K562 (cell line): ENCODE data around the gene ABCC1. TPM values are rescaled to one million over a fixed set of nuclear protein-coding genes. Genes with fewer than 3 reads are reported as not detected.

Source experiments
- BHLHE40 ChIP-seq: IDR thresholded peaks from 2 replicates; pipeline ENCODE4 v1.6.1; 2011; ENCODE audit warnings: low read length, improper control_type of control experiment
- BRD9 ChIP-seq: fragments of 450-650 bp; IDR thresholded peaks from 2 replicates; pipeline ENCODE4 v1.6.1; 2018; ENCODE audit warnings: low read depth; ENCODE audit not compliant: partially characterized antibody
- CBX3 ChIP-seq, 2 experiments: IDR thresholded peaks; 1 replicate in 1 of 2; 2 replicates in 1 of 2; pipeline ENCODE4 v1.6.1; 2012; ENCODE audit warnings: inconsistent platforms in 2 of 2, low read length in 2 of 2, borderline replicate concordance in 1 of 2, control low read depth in 1 of 2
- DPF2 ChIP-seq: fragments of 450-650 bp; IDR thresholded peaks from 2 replicates; pipeline ENCODE4 v1.6.1; 2016
- FOS ChIP-seq: IDR thresholded peaks from 3 replicates; pipeline ENCODE4 v1.6.1; 2011; ENCODE audit not compliant: insufficient read length; ENCODE audit errors: extremely low read depth
- MBD2 ChIP-seq: sonication (generic); IDR thresholded peaks from 2 replicates; pipeline ENCODE4 v1.6.1; 2016; ENCODE audit warnings: low read depth, borderline replicate concordance
- NBN ChIP-seq: fragments of 450-650 bp; IDR thresholded peaks from 2 replicates; pipeline ENCODE4 v1.6.1; 2016; ENCODE audit warnings: low read depth, mild to moderate bottlenecking
- NR2C1 ChIP-seq, 2 experiments: fragments of 450-650 bp; IDR thresholded peaks; 2 replicates each; pipeline ENCODE4 v1.6.1; 2017; ENCODE audit warnings: mild to moderate bottlenecking in 2 of 2, antibody characterized with exemption in 1 of 2, inconsistent platforms in 1 of 2, missing compliant biosample characterization in 1 of 2, missing genetic modification characterization in 1 of 2
- NRF1 ChIP-seq, 2 experiments: fragments of 450-650 bp; IDR thresholded peaks in 1 of 2; conservative IDR thresholded peaks in 1 of 2; 2 replicates each; pipeline ENCODE4 v1.6.1; 2014; ENCODE audit warnings: mild to moderate bottlenecking in 2 of 2
- PHB ChIP-seq: fragments of 250-450 bp; sonication (Bioruptor Pico); IDR thresholded peaks from 2 replicates; pipeline ENCODE4 v1.5.0; 2021
- PTTG1 ChIP-seq: fragments of 450-650 bp; IDR thresholded peaks from 2 replicates; pipeline ENCODE4 v1.6.1; 2016; ENCODE audit warnings: low read depth, mild to moderate bottlenecking, missing genetic modification characterization, missing compliant biosample characterization
- SETDB1 ChIP-seq: IDR thresholded peaks from one replicate; pipeline ENCODE4 v1.6.1; 2012; ENCODE audit warnings: low read length, control low read depth, inconsistent platforms
- SMAD3 ChIP-seq: fragments of 450-650 bp; formaldehyde crosslinking; conservative IDR thresholded peaks from 2 replicates; pipeline ENCODE4 v1.4.0; 2020; ENCODE audit warnings: mild to moderate bottlenecking
- SRF ChIP-seq, 2 experiments: fragments of 250-450, 450-650 bp in 1 of 2; sonication (Bioruptor Pico) in 1 of 2; sonication (generic) in 1 of 2; formaldehyde crosslinking; IDR thresholded peaks; 2 replicates each; pipeline versions ENCODE4 v1.5.0 to v1.5.1; 2020 to 2022; ENCODE audit warnings: mild to moderate bottlenecking in 1 of 2, missing genetic modification reagents in 1 of 2
- TBL1XR1 ChIP-seq, 2 experiments: IDR thresholded peaks; 2 replicates each; pipeline ENCODE4 v1.6.1; 2012; ENCODE audit warnings: improper control_type of control experiment in 2 of 2, low read length in 2 of 2, mild to moderate bottlenecking in 1 of 2
- TEAD4 ChIP-seq, 2 experiments: sonication (generic) in 1 of 2; formaldehyde crosslinking in 1 of 2; IDR thresholded peaks; 2 replicates each; pipeline versions ENCODE4 v1.6.1 to v1.8.0; 2012 to 2022; ENCODE audit warnings: borderline replicate concordance in 1 of 2, inconsistent platforms in 1 of 2, low read length in 1 of 2, mild to moderate bottlenecking in 1 of 2, missing genetic modification reagents in 1 of 2
- ZNF561 ChIP-seq: fragments of 450-650 bp; formaldehyde crosslinking; conservative IDR thresholded peaks from 2 replicates; pipeline ENCODE4 v1.4.0; 2020; ENCODE audit warnings: mild to moderate bottlenecking, moderate library complexity
- polyA plus RNA-seq, 8 experiments: library from polyadenylated mRNA; depleted of rRNA in 4 of 8; stranded (reverse) in 5 of 8; unstranded in 3 of 8; fragments of >200 nt; fragmentation: Nextera tagmentation in 2 of 8; fragmentation: Illumina TruSeq in 1 of 8; extraction: Ambion mirVana in 2 of 8; extraction: Trizol in 1 of 8; gene quantifications; 2 replicates each; pipeline versions ENCODE4 v1.2.1 to v1.2.3, GENCODE V29; 2011 to 2014; ENCODE audit warnings: inconsistent platforms in 1 of 8, missing spikeins in 1 of 8
- total RNA-seq, 7 experiments: library from RNA; depleted of rRNA in 6 of 7; stranded (reverse); fragments of >200 nt in 6 of 7; fragmentation: Illumina TruSeq in 2 of 7; extraction: Trizol in 2 of 7; gene quantifications; 2 replicates each; pipeline versions ENCODE4 v1.2.1 to v1.2.3, GENCODE V29; 2011 to 2021; ENCODE audit warnings: low replicate concordance in 1 of 7
- TF ChIP-seq, protein P1 (sequence below): fragments of 450-650 bp; IDR thresholded peaks from 2 replicates; pipeline ENCODE4 v1.6.1; 2017; ENCODE audit warnings: mild to moderate bottlenecking, moderate library complexity
- TF ChIP-seq, protein P2 (sequence below): sonication (generic); formaldehyde crosslinking; IDR thresholded peaks from 2 replicates; pipeline ENCODE4 v1.9.0; 2022; ENCODE audit warnings: mild to moderate bottlenecking, missing genetic modification reagents
- TF ChIP-seq, protein P3 (sequence below): fragments of 200-800 bp; sonication (Bioruptor generic); IDR thresholded peaks from 2 replicates; pipeline ENCODE4 v1.6.1; 2017; ENCODE audit warnings: missing genetic modification characterization, missing compliant biosample characterization
- TF ChIP-seq, protein P4 (sequence below), 2 experiments: fragments of 450-650 bp; conservative IDR thresholded peaks; 2 replicates each; pipeline ENCODE4 v1.6.1; 2017; ENCODE audit warnings: mild to moderate bottlenecking in 2 of 2, moderate library complexity in 2 of 2
- TF ChIP-seq, protein P5 (sequence below): fragments of 450-650 bp; IDR thresholded peaks from 2 replicates; pipeline ENCODE4 v1.6.1; 2016; ENCODE audit warnings: low read depth, mild to moderate bottlenecking, moderate library complexity

ABCC1 gene
- total and polyA plus RNA-seq, 9 of the 15 experiments (the other 6 are each of a cell fraction or from before 2014, with no cell fraction given) = 3.9 to 41.6 (median 10.0) TPM

DNA sequence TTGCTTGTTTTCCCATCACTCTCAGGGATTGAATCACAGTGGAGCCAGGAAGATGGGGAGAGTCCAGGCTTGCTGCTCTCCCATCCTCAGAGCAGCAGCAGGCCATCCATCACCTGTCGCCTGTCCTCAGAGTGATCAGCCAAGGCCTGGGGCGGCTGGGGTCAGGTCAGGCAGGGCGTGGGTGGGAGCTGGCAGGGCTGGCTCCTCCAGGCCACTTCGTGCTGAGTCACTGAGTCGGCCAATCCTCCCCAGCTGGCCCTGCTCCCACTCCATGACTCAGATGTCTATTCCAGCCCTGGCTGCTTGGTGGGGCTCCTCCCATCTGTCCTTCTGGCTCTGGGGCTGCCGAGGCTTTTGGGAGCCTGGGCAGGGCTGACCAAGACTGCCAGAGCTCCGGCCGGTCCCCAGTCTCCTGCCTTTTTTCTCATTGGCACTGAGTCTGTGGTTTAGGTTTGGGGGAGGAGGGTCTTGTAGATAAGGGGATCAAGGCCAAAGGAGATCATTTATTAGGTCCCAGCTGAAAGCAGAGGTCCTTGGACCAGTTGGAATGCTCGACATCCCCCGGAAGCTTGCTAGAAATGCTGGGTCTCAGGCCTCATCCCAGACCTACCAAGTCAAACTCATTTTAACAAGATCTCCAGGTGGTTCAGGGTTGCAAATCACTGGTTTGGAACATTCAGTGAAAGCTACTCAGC lies 72.7 kb downstream of the ABCC1 start (continued):
- TF ChIP-seq TEAD4 (IDR thresholded peaks at IDR 0.05; ENCODE audit: low read length) (peak; percentile 74), TEAD4 (CRISPR knock-in tag; IDR thresholded peaks at IDR 0.05; ENCODE audit: borderline replicate concordance) (no peak), MBD2 (peak; percentile 60; the same call in 1 of the 2 replicates), PTTG1 (tag) (0 out of 2 replicates have a peak, but pooled peaks have one; percentile 19), FOS (peak; percentile 31), NBN (peak; percentile 82; the same call in 1 of the 2 replicates), BHLHE40 (peak; percentile 39), NRF1 (conservative IDR thresholded peaks at IDR 0.05 in 1 of 2, IDR thresholded peaks at IDR 0.05 in 1 of 2) (peak; percentile 69 to 73), NR2C1 (IDR thresholded peaks at IDR 0.05) (peak; percentile 16; the same call in 1 of the 2 replicates), NR2C1 (tag; IDR thresholded peaks at IDR 0.05) (peak; percentile 72), PHB (CRISPR knock-in tag) (no peak), SMAD3 (peak; percentile 62; the same call in 1 of the 2 replicates), TBL1XR1 (IDR thresholded peaks at IDR 0.05; ENCODE audit: low read length in 2 of 2) (peak; percentile 39 to 89; a peak in 2 of 4 replicates), BRD9 (peak; percentile 86), SRF (CRISPR knock-in tag; IDR thresholded peaks at IDR 0.05) (peak in 1 of 2 experiments; percentile 38; a peak in 1 of 4 replicates), SETDB1 (peak; percentile 82), CBX3 (IDR thresholded peaks at IDR 0.05; ENCODE audit: borderline replicate concordance in 1 of 2, low read length in 2 of 2) (peak in 1 of 2 experiments; percentile 59; a peak in 1 of 3 replicates), DPF2 (peak; percentile 88), ZNF561 (no peak)
- TF ChIP-seq, protein P1, sequence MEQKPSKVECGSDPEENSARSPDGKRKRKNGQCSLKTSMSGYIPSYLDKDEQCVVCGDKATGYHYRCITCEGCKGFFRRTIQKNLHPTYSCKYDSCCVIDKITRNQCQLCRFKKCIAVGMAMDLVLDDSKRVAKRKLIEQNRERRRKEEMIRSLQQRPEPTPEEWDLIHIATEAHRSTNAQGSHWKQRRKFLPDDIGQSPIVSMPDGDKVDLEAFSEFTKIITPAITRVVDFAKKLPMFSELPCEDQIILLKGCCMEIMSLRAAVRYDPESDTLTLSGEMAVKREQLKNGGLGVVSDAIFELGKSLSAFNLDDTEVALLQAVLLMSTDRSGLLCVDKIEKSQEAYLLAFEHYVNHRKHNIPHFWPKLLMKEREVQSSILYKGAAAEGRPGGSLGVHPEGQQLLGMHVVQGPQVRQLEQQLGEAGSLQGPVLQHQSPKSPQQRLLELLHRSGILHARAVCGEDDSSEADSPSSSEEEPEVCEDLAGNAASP = peak; percentile 90
- TF ChIP-seq, protein P2, sequence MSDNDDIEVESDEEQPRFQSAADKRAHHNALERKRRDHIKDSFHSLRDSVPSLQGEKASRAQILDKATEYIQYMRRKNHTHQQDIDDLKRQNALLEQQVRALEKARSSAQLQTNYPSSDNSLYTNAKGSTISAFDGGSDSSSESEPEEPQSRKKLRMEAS (CRISPR knock-in tag) = peak; percentile 53; the same call in 1 of the 2 replicates
- TF ChIP-seq, protein P3, sequence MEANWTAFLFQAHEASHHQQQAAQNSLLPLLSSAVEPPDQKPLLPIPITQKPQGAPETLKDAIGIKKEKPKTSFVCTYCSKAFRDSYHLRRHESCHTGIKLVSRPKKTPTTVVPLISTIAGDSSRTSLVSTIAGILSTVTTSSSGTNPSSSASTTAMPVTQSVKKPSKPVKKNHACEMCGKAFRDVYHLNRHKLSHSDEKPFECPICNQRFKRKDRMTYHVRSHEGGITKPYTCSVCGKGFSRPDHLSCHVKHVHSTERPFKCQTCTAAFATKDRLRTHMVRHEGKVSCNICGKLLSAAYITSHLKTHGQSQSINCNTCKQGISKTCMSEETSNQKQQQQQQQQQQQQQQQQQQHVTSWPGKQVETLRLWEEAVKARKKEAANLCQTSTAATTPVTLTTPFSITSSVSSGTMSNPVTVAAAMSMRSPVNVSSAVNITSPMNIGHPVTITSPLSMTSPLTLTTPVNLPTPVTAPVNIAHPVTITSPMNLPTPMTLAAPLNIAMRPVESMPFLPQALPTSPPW = peak; percentile 53; the same call in 1 of the 2 replicates
- TF ChIP-seq, protein P4, sequence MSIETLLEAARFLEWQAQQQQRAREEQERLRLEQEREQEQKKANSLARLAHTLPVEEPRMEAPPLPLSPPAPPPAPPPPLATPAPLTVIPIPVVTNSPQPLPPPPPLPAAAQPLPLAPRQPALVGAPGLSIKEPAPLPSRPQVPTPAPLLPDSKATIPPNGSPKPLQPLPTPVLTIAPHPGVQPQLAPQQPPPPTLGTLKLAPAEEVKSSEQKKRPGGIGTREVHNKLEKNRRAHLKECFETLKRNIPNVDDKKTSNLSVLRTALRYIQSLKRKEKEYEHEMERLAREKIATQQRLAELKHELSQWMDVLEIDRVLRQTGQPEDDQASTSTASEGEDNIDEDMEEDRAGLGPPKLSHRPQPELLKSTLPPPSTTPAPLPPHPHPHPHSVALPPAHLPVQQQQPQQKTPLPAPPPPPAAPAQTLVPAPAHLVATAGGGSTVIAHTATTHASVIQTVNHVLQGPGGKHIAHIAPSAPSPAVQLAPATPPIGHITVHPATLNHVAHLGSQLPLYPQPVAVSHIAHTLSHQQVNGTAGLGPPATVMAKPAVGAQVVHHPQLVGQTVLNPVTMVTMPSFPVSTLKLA (conservative IDR thresholded peaks at IDR 0.05) = peak in 1 of 2 experiments; percentile 21; a peak in 1 of 4 replicates
- TF ChIP-seq, protein P5, sequence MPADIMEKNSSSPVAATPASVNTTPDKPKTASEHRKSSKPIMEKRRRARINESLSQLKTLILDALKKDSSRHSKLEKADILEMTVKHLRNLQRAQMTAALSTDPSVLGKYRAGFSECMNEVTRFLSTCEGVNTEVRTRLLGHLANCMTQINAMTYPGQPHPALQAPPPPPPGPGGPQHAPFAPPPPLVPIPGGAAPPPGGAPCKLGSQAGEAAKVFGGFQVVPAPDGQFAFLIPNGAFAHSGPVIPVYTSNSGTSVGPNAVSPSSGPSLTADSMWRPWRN = 0 out of 2 replicates have a peak, but pooled peaks have one; percentile 20
